ENCODE measurements around the gene TSFM.

The TSFM gene

GRCh38 chr12:57777367-57777766, 5.2 kb upstream of the TSFM start:
- Mint-ChIP-seq H3K27me3 (no peaks in the 10 kb centered on the region), H3K9me3 (ENCODE audit: low read depth) (no peaks in the 10 kb centered on the region), H3K27ac (no peak overlapping the region), H3K36me3 (peaks cover 2% of the 10 kb centered on the region), H3K4me3 (no peak overlapping the region), H3K4me1 (ENCODE audit: low read depth) (peaks cover 29% of the 10 kb centered on the region)

DNA sequence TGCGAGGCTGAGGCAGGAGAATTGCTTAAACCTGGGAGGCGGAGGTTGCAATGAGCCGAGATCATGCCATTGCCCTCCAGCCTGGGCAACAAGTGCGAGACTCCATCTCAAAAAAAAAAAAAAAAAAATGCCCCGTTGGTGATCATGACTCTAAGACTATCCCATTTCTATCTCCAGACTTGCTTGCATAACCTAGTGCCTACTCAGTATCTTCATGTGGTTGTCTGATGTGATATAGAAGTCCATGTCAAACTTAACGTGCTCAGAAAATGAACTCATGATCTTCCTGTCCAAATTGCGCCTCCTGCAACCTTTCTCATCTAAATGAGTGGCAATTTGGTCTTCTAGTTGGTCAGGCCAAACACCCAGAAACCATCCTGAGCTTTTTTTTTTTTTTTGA, 4.7 kb upstream of the TSFM start:
- H3K4me1 Mint-ChIP-seq (ENCODE audit: low read depth), result peaks cover 33% of the 10 kb centered on the region
- H3K36me3 Mint-ChIP-seq, result peaks cover 2% of the 10 kb centered on the region
- no peak overlapping the region for H3K4me3 Mint-ChIP-seq
- H3K27ac Mint-ChIP-seq, result no peak overlapping the region
- H3K27me3 Mint-ChIP-seq, result no peaks in the 10 kb centered on the region
- no peaks in the 10 kb centered on the region for H3K9me3 Mint-ChIP-seq (ENCODE audit: low read depth)

GRCh38 chr12:57779736-57780135, 2.9 kb upstream of the TSFM start:
- peaks cover 4% of the 10 kb centered on the region for H3K36me3 Mint-ChIP-seq
- no peaks in the 10 kb centered on the region for H3K9me3 Mint-ChIP-seq (ENCODE audit: low read depth)
- no peaks in the 10 kb centered on the region for H3K27me3 Mint-ChIP-seq
- no peak overlapping the region for H3K27ac Mint-ChIP-seq
- H3K4me3 Mint-ChIP-seq, result no peak overlapping the region
- peaks cover 37% of the 10 kb centered on the region for H3K4me1 Mint-ChIP-seq (ENCODE audit: low read depth)

GRCh38 chr12:57780284-57780897, 2.2 kb upstream of the TSFM start:
- no peak overlapping the region for H3K4me3 Mint-ChIP-seq
- H3K27me3 Mint-ChIP-seq, result no peaks in the 10 kb centered on the region
- peak overlapping the region; percentile 64 for H3K27ac Mint-ChIP-seq
- peaks cover 4% of the 10 kb centered on the region for H3K36me3 Mint-ChIP-seq
- no peaks in the 10 kb centered on the region for H3K9me3 Mint-ChIP-seq (ENCODE audit: low read depth)
- peaks cover 37% of the 10 kb centered on the region for H3K4me1 Mint-ChIP-seq (ENCODE audit: low read depth)

DNA sequence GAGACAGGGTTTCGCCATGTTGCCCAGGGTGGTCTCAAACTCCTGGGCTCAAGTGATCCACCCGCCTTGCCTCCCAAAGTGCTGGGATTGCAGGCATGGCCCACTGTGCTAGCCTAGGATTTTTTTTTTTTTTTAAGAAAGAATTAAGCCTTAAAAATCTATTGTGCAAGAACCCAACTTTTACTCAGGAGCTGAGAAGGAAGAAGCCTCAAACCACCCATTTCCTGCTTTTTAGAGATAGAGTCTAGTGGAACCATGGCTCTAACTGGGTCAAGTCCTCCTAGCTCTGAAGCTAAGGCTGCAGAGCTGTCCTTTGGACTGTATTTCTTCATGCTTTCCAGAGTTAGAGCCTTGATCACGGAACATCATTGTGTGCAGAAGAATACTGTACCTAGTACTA, 1.3 kb upstream of the TSFM start:
- Mint-ChIP-seq H3K27ac (peak overlapping the region; percentile 99), H3K4me3 (no peak overlapping the region), H3K27me3 (no peaks in the 10 kb centered on the region), H3K36me3 (peaks cover 4% of the 10 kb centered on the region), H3K9me3 (ENCODE audit: low read depth) (no peaks in the 10 kb centered on the region), H3K4me1 (ENCODE audit: low read depth) (peaks cover 38% of the 10 kb centered on the region)

DNA sequence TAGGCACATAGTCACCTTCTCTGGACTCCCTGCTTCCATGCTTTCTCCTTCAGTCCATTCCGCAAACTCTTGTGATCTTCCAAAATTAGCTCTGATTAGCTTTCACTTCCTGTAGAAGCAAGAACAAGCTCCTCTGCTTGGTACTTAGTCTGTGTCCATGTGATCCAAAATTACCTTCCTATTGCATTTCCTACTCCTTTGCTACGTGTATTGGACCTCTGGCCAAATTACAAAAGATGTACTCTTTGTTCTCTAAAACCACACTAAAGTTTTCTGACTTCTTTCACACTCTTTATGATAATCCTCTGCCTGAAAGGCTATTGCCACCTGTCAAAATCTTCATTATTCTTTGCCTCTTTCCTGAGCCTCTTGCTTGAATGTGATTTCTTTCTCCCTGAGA, 786 bp upstream of the TSFM start:
- peak overlapping the region; percentile 99 for H3K27ac Mint-ChIP-seq
- no peaks in the 10 kb centered on the region for H3K27me3 Mint-ChIP-seq
- H3K9me3 Mint-ChIP-seq (ENCODE audit: low read depth), result no peaks in the 10 kb centered on the region
- peaks cover 38% of the 10 kb centered on the region for H3K4me1 Mint-ChIP-seq (ENCODE audit: low read depth)
- H3K4me3 Mint-ChIP-seq, result peak overlapping the region; percentile 99
- peaks cover 4% of the 10 kb centered on the region for H3K36me3 Mint-ChIP-seq

- Mint-ChIP-seq H3K27me3 (no peaks in the 10 kb centered on the region), H3K4me3 (peak overlapping the region; percentile 99), H3K9me3 (ENCODE audit: low read depth) (no peaks in the 10 kb centered on the region), H3K4me1 (ENCODE audit: low read depth) (peaks cover 38% of the 10 kb centered on the region), H3K36me3 (peaks cover 4% of the 10 kb centered on the region), H3K27ac (peak overlapping the region; percentile 99)
Observed at GRCh38 chr12:57782243-57782607, 362 bp upstream of the TSFM start.

DNA sequence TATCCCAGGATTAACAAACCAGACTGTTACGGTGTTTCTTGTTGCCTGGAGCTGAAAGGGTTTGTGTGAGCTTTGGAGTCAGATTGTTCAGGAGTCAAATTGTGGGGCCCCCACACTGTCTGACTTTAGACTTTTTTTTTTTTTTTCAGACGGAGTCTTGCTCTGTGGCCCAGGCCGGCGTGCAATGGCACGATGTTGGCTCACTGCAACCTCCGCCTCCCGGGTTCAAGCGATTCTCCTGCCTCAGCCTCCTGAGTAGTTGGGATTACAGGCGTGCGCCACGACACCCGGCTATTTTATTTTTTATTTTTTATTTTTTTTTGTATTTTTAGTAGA, 847 bp downstream of the TSFM start:
- no peaks in the 10 kb centered on the region for H3K27me3 Mint-ChIP-seq

DNA sequence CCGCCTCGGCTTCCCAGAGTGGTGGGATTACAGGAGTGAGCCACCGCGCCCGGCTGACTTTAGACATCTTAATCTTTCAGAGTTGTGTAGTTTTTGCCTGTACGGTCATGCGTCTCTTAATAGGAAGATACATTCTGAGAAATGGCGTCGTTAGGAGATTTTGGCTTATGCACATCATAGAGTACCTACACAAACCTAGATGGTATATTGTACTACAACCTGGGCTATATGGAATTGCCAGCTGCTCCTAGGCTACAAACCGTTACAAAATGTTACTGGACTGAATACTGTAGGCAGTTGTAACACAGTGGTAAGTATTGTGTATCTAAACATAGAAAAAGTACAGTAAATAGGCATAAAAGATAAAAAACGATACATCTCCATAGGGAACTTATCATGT, 1.3 kb downstream of the TSFM start:
- Mint-ChIP-seq H3K27me3 (no peaks in the 10 kb centered on the region), H3K4me1 (ENCODE audit: low read depth) (peaks cover 40% of the 10 kb centered on the region), H3K9me3 (ENCODE audit: low read depth) (no peaks in the 10 kb centered on the region), H3K4me3 (peak overlapping the region; percentile 80), H3K36me3 (peaks cover 2% of the 10 kb centered on the region), H3K27ac (peak overlapping the region; percentile 72)

More for the DNA sequence above, 847 bp downstream of the TSFM start:
- peak overlapping the region; percentile 99 for H3K4me3 Mint-ChIP-seq
- no peaks in the 10 kb centered on the region for H3K9me3 Mint-ChIP-seq (ENCODE audit: low read depth)
- H3K4me1 Mint-ChIP-seq (ENCODE audit: low read depth), result peaks cover 38% of the 10 kb centered on the region
- H3K27ac Mint-ChIP-seq, result peak overlapping the region; percentile 99
- peaks cover 2% of the 10 kb centered on the region for H3K36me3 Mint-ChIP-seq

GRCh38 chr12:57793920-57794319, 11.3 kb downstream of the TSFM start:
- Mint-ChIP-seq H3K4me3 (no peak overlapping the region), H3K9me3 (ENCODE audit: low read depth) (no peaks in the 10 kb centered on the region), H3K27me3 (no peaks in the 10 kb centered on the region), H3K4me1 (ENCODE audit: low read depth) (peaks cover 12% of the 10 kb centered on the region), H3K36me3 (peaks cover 5% of the 10 kb centered on the region), H3K27ac (peak overlapping the region; percentile 64)

- H3K4me1 Mint-ChIP-seq (ENCODE audit: low read depth), result peaks cover 12% of the 10 kb centered on the region
- no peak overlapping the region for H3K27ac Mint-ChIP-seq
- H3K27me3 Mint-ChIP-seq, result no peaks in the 10 kb centered on the region
- H3K4me3 Mint-ChIP-seq, result no peak overlapping the region
- H3K36me3 Mint-ChIP-seq, result peaks cover 5% of the 10 kb centered on the region
- no peaks in the 10 kb centered on the region for H3K9me3 Mint-ChIP-seq (ENCODE audit: low read depth)
Observed at GRCh38 chr12:57795354-57795753, 12.8 kb downstream of the TSFM start.

- Mint-ChIP-seq H3K4me1 (ENCODE audit: low read depth) (peaks cover 11% of the 10 kb centered on the region), H3K4me3 (no peak overlapping the region), H3K9me3 (ENCODE audit: low read depth) (no peaks in the 10 kb centered on the region), H3K27ac (no peak overlapping the region), H3K27me3 (no peaks in the 10 kb centered on the region), H3K36me3 (peaks cover 5% of the 10 kb centered on the region)
Observed at GRCh38 chr12:57796996-57797395, 14.4 kb downstream of the TSFM start.

GRCh38 chr12:57797933-57798332, 15.3 kb downstream of the TSFM start:
- no peak overlapping the region for H3K4me3 Mint-ChIP-seq
- H3K36me3 Mint-ChIP-seq, result peaks cover 6% of the 10 kb centered on the region
- H3K27ac Mint-ChIP-seq, result no peak overlapping the region
- peaks cover 11% of the 10 kb centered on the region for H3K4me1 Mint-ChIP-seq (ENCODE audit: low read depth)
- H3K27me3 Mint-ChIP-seq, result no peaks in the 10 kb centered on the region
- H3K9me3 Mint-ChIP-seq (ENCODE audit: low read depth), result no peaks in the 10 kb centered on the region

- H3K27ac Mint-ChIP-seq, result no peak overlapping the region
- H3K9me3 Mint-ChIP-seq (ENCODE audit: low read depth), result no peaks in the 10 kb centered on the region
- peaks cover 1% of the 10 kb centered on the region for H3K4me1 Mint-ChIP-seq (ENCODE audit: low read depth)
- no peak overlapping the region for H3K4me3 Mint-ChIP-seq
- H3K36me3 Mint-ChIP-seq, result peaks cover 3% of the 10 kb centered on the region
- H3K27me3 Mint-ChIP-seq, result no peaks in the 10 kb centered on the region
Observed at GRCh38 chr12:57800965-57801364, 18.4 kb downstream of the TSFM start.

DNA sequence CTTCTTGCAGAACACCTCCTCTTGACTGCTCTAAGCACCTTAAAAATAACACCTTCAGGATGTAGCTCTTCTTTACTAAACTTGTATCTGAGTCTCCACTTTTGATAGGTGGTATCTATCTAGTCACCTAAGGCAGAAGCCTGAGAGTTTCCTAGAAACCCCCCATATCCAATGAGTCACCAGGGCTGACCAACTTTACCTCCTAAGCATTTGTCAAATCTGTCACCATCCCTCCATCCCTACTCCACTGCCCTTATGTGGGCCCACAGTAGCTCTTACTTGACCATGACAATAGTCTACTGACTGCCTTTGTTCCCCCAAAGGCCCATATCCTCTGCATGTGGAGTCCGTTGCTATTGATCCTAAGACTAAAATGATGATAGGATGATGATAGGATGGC, 20.0 kb downstream of the TSFM start:
- no peaks in the 10 kb centered on the region for H3K27me3 Mint-ChIP-seq
- H3K4me3 Mint-ChIP-seq, result no peak overlapping the region
- no peak overlapping the region for H3K27ac Mint-ChIP-seq

DNA sequence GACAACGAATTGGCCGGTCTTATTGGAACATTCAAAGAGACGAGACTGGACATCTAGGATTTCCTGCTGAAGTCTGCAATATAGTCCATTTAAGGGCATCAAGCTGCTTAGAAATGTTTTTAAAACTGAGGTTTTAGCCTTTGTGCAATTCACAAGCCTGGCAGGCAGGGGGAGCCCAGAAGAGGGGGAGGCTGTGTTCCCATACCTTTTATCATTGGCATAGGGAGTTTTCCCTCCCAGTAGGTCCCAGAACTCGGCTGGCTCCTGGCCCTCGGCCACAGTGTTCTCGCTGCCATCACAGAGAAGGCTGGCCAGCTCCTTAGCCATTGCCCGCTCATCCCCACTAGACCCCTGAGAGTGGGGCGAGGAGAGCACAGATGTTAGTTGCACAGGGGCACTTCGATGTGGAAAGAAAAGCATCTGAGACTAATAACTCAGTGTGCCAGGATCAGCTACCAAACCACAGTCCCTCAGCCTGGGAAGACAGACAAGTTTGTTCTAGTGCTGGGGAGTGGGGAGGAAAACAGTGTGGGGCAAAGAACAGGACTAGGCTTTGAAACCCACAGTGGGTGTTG, 20.8 kb downstream of the TSFM start:
- no peaks in the 10 kb centered on the region for H3K27me3 Mint-ChIP-seq
- H3K36me3 Mint-ChIP-seq, result peaks cover 2% of the 10 kb centered on the region
- no peaks in the 10 kb centered on the region for H3K9me3 Mint-ChIP-seq (ENCODE audit: low read depth)
- H3K4me1 Mint-ChIP-seq (ENCODE audit: low read depth), result no peaks in the 10 kb centered on the region
- H3K27ac Mint-ChIP-seq, result no peak overlapping the region
- no peak overlapping the region for H3K4me3 Mint-ChIP-seq

More for the DNA sequence above, 20.0 kb downstream of the TSFM start:
- Mint-ChIP-seq H3K4me1 (ENCODE audit: low read depth) (no peaks in the 10 kb centered on the region), H3K36me3 (peaks cover 3% of the 10 kb centered on the region), H3K9me3 (ENCODE audit: low read depth) (no peaks in the 10 kb centered on the region)

Measured in activated naive CD8-positive, alpha-beta T cell (primary cell).